ENCODE results near the gene CEP170B. TPM values are rescaled to one million over a fixed set of nuclear protein-coding genes. Genes with fewer than 3 reads are reported as not detected.

The CEP170B gene
- total and polyA plus RNA-seq, 2 donors from 2014 or later: 8.1 to 42.4 TPM

DNA sequence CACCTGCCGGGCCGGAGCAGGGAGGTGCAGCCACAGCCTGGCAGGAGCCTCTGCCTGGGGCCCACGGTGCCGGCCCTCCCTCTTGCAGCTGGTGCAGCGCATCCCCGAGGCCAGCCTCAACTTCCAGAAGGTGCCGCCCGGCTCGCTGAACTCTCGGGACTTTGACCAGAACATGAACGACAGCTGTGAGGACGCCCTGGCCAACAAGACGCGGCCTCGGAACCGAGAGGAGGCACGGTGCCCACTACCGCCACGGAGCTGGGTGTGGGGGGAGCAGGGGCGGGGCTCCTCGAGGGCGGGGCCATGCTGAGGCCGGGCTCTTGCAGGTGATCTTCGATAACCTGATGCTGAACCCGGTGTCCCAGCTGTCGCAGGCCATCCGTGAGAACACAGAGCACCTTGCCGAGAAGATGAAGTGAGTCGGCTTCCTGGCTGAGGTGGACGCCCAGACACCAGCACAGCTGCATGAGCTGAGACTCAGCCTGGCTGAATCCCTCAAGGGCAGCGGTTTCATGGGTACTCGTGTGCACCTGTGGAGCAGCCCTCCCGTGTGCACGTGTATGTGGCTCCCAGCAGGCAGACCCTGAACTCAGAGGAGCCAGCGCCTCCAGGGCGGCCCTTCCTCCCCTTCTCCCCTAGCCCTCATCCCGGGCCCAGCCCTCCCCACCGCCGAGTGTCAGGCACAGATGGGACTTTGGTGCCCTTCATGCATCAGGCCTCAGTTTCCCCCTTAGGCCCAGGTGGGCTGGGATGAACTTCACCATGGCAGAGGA, 28.6 kb downstream of the CEP170B start:
- peak in 3 of 5 donors; percentile 8 to 73 (median 50) for DNase-seq
- Histone ChIP-seq H3K4me1 (ENCODE audit: control insufficient read depth in 2 of 3, insufficient read depth in 2 of 3, low read depth in 1 of 3, low read length in 3 of 3) (peaks cover 0 to 18% (median 6%) of the 10 kb centered on the region in 3 donors), H3K27ac (ENCODE audit: low read depth in 2 of 2, low read length in 2 of 2) (no peak overlapping the region), H3K9me3 (ENCODE audit: control insufficient read depth in 2 of 3, insufficient read depth in 1 of 3, low read length in 3 of 3) (no peaks in the 10 kb centered on the region), H3K36me3 (ENCODE audit: control insufficient read depth in 2 of 3, insufficient read depth in 3 of 3, low read length in 3 of 3) (no peaks in the 10 kb centered on the region), H3K9ac (ENCODE audit: low read length in 3 of 3) (no peak overlapping the region), H3K27me3 (ENCODE audit: control insufficient read depth, insufficient read depth, low read length) (no peaks in the 10 kb centered on the region), H3K4me3 (ENCODE audit: low read length in 3 of 3) (no peak overlapping the region)
- FAIRE-seq: no peak
- TF ChIP-seq, protein P1, sequence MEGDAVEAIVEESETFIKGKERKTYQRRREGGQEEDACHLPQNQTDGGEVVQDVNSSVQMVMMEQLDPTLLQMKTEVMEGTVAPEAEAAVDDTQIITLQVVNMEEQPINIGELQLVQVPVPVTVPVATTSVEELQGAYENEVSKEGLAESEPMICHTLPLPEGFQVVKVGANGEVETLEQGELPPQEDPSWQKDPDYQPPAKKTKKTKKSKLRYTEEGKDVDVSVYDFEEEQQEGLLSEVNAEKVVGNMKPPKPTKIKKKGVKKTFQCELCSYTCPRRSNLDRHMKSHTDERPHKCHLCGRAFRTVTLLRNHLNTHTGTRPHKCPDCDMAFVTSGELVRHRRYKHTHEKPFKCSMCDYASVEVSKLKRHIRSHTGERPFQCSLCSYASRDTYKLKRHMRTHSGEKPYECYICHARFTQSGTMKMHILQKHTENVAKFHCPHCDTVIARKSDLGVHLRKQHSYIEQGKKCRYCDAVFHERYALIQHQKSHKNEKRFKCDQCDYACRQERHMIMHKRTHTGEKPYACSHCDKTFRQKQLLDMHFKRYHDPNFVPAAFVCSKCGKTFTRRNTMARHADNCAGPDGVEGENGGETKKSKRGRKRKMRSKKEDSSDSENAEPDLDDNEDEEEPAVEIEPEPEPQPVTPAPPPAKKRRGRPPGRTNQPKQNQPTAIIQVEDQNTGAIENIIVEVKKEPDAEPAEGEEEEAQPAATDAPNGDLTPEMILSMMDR (IDR thresholded peaks at IDR 0.05; ENCODE audit: borderline replicate concordance, extremely low read depth, insufficient read depth): no peak
- intact Hi-C loops (cut with DNase I): no loop called here

DNA sequence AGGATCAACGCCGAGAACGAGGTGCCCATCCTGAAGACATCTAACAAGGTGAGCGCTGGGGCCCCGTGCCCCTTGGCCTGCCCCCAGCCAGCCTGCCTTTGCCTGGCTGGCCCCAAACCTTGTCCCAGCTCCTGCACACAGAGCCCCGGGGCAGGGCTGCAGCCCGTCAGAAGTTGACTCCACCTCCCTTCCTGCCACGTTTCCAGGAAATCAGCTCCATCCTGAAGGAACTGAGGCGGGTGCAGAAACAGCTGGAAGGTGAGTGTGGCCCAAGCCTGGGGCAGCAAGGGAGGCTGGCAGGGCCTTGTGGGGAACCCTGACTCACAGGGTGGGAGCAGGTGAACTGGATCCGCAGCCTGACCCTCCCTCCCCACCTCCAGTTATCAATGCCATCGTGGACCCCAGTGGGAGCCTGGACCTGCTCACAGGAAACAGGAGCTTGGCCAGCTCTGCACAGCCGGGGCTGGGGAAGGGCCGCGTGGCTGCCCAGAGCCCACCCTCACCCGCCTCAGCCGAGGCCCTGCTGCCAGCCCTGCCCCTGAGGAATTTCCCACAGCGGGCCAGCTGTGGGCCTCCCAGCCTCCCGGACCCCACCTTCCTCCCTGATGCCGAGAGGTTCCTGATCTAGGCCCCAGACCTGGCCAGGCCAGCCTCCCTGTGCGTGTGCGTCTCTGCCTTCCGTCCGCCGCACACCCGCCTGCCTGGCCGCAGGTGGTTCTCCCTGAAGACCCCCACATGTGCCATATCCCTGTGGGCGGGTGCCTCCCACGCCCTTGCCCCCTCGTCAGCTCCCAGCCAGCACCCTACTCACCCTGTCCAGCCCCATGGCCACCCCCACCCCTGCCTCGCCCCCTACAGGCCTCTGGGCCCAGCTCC, 29.5 kb downstream of the CEP170B start:
- Histone ChIP-seq H3K27ac (ENCODE audit: low read depth in 2 of 2, low read length in 2 of 2) (peak overlapping the region in 1 of 2 donors; percentile 47), H3K27me3 (ENCODE audit: control insufficient read depth, insufficient read depth, low read length) (no peaks in the 10 kb centered on the region), H3K36me3 (ENCODE audit: control insufficient read depth in 2 of 3, insufficient read depth in 3 of 3, low read length in 3 of 3) (no peaks in the 10 kb centered on the region), H3K4me1 (ENCODE audit: control insufficient read depth in 2 of 3, insufficient read depth in 2 of 3, low read depth in 1 of 3, low read length in 3 of 3) (peaks cover 0 to 18% (median 6%) of the 10 kb centered on the region in 3 donors), H3K4me3 (ENCODE audit: low read length in 3 of 3) (no peak overlapping the region), H3K9ac (ENCODE audit: low read length in 3 of 3) (no peak overlapping the region), H3K9me3 (ENCODE audit: control insufficient read depth in 2 of 3, insufficient read depth in 1 of 3, low read length in 3 of 3) (no peaks in the 10 kb centered on the region)
- TF ChIP-seq, protein P1 (IDR thresholded peaks at IDR 0.05; ENCODE audit: borderline replicate concordance, extremely low read depth, insufficient read depth): no peak
- peak in 3 of 5 donors; percentile 5 to 80 (median 50) for DNase-seq
- no peak for FAIRE-seq
- intact Hi-C loops (cut with DNase I): no loop called here

DNA sequence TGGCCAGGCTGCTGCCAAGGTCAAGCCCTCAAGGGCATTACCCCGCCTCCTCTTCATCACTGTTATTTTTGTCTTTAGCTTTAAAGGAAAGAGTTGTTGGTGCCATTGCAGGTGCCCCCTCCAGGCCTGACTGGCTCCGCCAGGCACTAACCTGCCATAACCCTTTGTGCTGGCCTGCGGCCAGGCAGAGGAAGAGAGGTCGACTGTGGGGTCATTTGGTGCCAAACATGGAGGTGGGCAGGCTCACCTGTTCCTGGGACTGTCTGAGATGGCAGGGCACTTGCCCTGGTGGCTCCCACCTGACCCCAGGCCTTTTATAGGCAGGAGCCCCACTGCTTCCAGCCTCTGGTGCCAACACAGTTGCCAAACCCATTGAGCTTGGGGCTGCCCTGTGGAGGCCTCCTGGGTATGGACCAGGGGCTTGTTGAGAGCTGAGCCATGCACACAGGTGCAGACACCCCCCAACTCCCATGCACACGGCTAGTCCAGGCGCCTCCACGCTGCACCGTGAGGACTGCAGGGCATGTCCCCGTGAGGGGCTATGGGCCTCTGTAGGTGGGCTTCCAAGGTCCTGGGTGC, 30.2 kb downstream of the CEP170B start:
- intact Hi-C loops (cut with DNase I): no loop called here
- TF ChIP-seq, protein P1 (IDR thresholded peaks at IDR 0.05; ENCODE audit: borderline replicate concordance, extremely low read depth, insufficient read depth): peak; percentile 5
- no peaks in the 10 kb centered on the region for H3K36me3 ChIP-seq (ENCODE audit: control insufficient read depth in 2 of 3, insufficient read depth in 3 of 3, low read length in 3 of 3)
- H3K27me3 ChIP-seq (ENCODE audit: control insufficient read depth, insufficient read depth, low read length): no peaks in the 10 kb centered on the region
- DNase-seq (peak in 2 of 5 donors; percentile 50 to 83), FAIRE-seq (no peak)
- no peak overlapping the region for H3K4me3 ChIP-seq (ENCODE audit: low read length in 3 of 3)
- peak overlapping the region; percentile 43 to 47 for H3K27ac ChIP-seq (ENCODE audit: low read depth in 2 of 2, low read length in 2 of 2)
- H3K9me3 ChIP-seq (ENCODE audit: control insufficient read depth in 2 of 3, insufficient read depth in 1 of 3, low read length in 3 of 3): no peaks in the 10 kb centered on the region
- H3K4me1 ChIP-seq (ENCODE audit: control insufficient read depth in 2 of 3, insufficient read depth in 2 of 3, low read depth in 1 of 3, low read length in 3 of 3): peaks cover 0 to 18% (median 6%) of the 10 kb centered on the region in 3 donors
- no peak overlapping the region for H3K9ac ChIP-seq (ENCODE audit: low read length in 3 of 3)
